HepG2 (cell line): ENCODE results near the gene RBP4. TPM values are rescaled to one million over a fixed set of nuclear protein-coding genes. Genes with fewer than 3 reads are reported as not detected.

ENCODE experiments used
- ATAC-seq: fragments of 200-7000 bp; cut with Tn5 transposase; 3 replicates; pipeline ENCODE4 v1.9.1; 2020; ENCODE audit warnings: mild to moderate bottlenecking, moderate library complexity
- BruUV-seq: library from RNA; stranded (reverse); fragments of 400-500 nt; replicated peaks from 2 replicates; lab custom pipeline; 2021; lab: Mats Ljungman, UMichigan
- CTCF ChIA-PET: fragments of 300-600 bp; formaldehyde crosslinking; extraction: SDS; loops from one replicate; lab custom pipeline; 2021; ENCODE audit warnings: low total read pairs, inconsistent platforms, low intra/inter-chr PET ratio; lab: Yijun Ruan, JAX
- POLR2A ChIA-PET: fragments of 350-600 bp; sonication (Branson Sonifier 250); formaldehyde crosslinking; loops from one replicate; lab custom pipeline; 2020; ENCODE audit warnings: antibody characterized with exemption, inconsistent platforms; lab: Yijun Ruan, JAX
- DNase-seq: peaks from one replicate; pipeline ENCODE4 v3.0.0-alpha.2; 2015; ENCODE audit warnings: low spot score
- FAIRE-seq: peaks from 3 replicates; lab custom pipeline; 2011; peaks lifted over from hg19 to GRCh38; lab: Jason Lieb, UNC
- H2AFZ ChIP-seq: one replicate; pipeline ENCODE4 v1.6.1; 2011; ENCODE audit warnings: low read length, inconsistent platforms
- H3K27ac ChIP-seq: fragments of 300-600 bp; 3 replicates; pipeline ENCODE4 v1.8.0; 2011; ENCODE audit warnings: mixed run types, mild to moderate bottlenecking, mixed read lengths, low read length, inconsistent platforms; ENCODE audit not compliant: insufficient read depth; ENCODE audit errors: extremely low read length
- H3K27me3 ChIP-seq, 2 experiments: fragments of 200-600 bp in 1 of 2; 2 replicates in 1 of 2; 3 replicates in 1 of 2; pipeline versions ENCODE4 v1.6.0 to v1.8.0; 2011; ENCODE audit warnings: low read length in 2 of 2, mild to moderate bottlenecking in 2 of 2, moderate library complexity in 2 of 2, inconsistent platforms in 1 of 2; ENCODE audit not compliant: insufficient read depth in 2 of 2, control insufficient read depth in 1 of 2
- H3K36me3 ChIP-seq, 2 experiments: fragments of 200-600 bp in 1 of 2; replicated peaks in 1 of 2; 2 replicates in 1 of 2; 3 replicates in 1 of 2; pipeline versions ENCODE4 v1.5.1 to v1.8.0; 2011; ENCODE audit warnings: low read length in 2 of 2, inconsistent platforms in 1 of 2; ENCODE audit not compliant: insufficient read depth in 2 of 2, control insufficient read depth in 1 of 2
- H3K4me1 ChIP-seq: 2 replicates; pipeline ENCODE4 v1.5.1; 2012; ENCODE audit warnings: low read length, inconsistent platforms; ENCODE audit not compliant: insufficient read depth
- H3K4me2 ChIP-seq: 2 replicates; pipeline ENCODE4 v1.6.0; 2011; ENCODE audit warnings: low read depth, low read length, inconsistent platforms
- H3K4me3 ChIP-seq, 3 experiments: fragments of 200-600 bp in 1 of 3; sonication (generic), shearing (Covaris generic) in 1 of 3; replicated peaks in 1 of 3; 2 replicates each; pipeline ENCODE4 v1.5.1; 2011 to 2016; ENCODE audit warnings: low read length in 3 of 3, inconsistent platforms in 2 of 3, low read depth in 2 of 3, mild to moderate bottlenecking in 2 of 3, control low read depth in 1 of 3, mixed read lengths in 1 of 3; ENCODE audit not compliant: insufficient read depth in 1 of 3
- H3K79me2 ChIP-seq: one replicate; pipeline ENCODE4 v1.6.1; 2011; ENCODE audit warnings: low read length, inconsistent platforms; ENCODE audit not compliant: insufficient read depth
- H3K9ac ChIP-seq: 2 replicates; pipeline ENCODE4 v1.6.0; 2011; ENCODE audit warnings: mild to moderate bottlenecking, low read depth, low read length, inconsistent platforms; ENCODE audit not compliant: insufficient read depth
- H3K9me3 ChIP-seq: 2 replicates; pipeline ENCODE4 v1.5.1; 2012; ENCODE audit warnings: mild to moderate bottlenecking, low read length
- H4K20me1 ChIP-seq: 2 replicates; pipeline ENCODE4 v1.6.0; 2011; ENCODE audit warnings: inconsistent platforms, mild to moderate bottlenecking, low read length, moderate library complexity; ENCODE audit not compliant: insufficient read depth
- AGO2 ChIP-seq: fragments of 200-400 bp; formaldehyde crosslinking; optimal IDR thresholded peaks from 2 replicates; pipeline ENCODE3; 2017; ENCODE audit warnings: mild to moderate bottlenecking, low read depth, low read length, moderate library complexity
- CEBPB ChIP-seq: IDR thresholded peaks from 2 replicates; pipeline ENCODE4 v1.6.1; 2011; ENCODE audit warnings: low read depth, low read length, improper control_type of control experiment, borderline replicate concordance
- CEBPG ChIP-seq: IDR thresholded peaks from 2 replicates; pipeline ENCODE4 v1.6.1; 2016
- HMG20B ChIP-seq: conservative IDR thresholded peaks from 2 replicates; pipeline ENCODE4 v1.6.1; 2016; ENCODE audit warnings: missing genetic modification reagents, missing compliant biosample characterization
- KMT2A ChIP-seq: sonication (generic); formaldehyde crosslinking; IDR thresholded peaks from 2 replicates; pipeline ENCODE4 v1.4.0; 2020; ENCODE audit warnings: missing genetic modification reagents
- MXD4 ChIP-seq: IDR thresholded peaks from 2 replicates; pipeline ENCODE4 v1.6.1; 2016; ENCODE audit warnings: mild to moderate bottlenecking, missing biosample characterization, missing genetic modification reagents
- POLR2A ChIP-seq, 2 experiments: IDR thresholded peaks; 2 replicates each; pipeline ENCODE4 v1.6.1; 2011; ENCODE audit warnings: low read depth in 2 of 2, low read length in 2 of 2, mild to moderate bottlenecking in 1 of 2, moderate library complexity in 1 of 2; ENCODE audit not compliant: insufficient read depth in 1 of 2
- POLR2G ChIP-seq: fragments of 200-400 bp; formaldehyde crosslinking; IDR thresholded peaks from 2 replicates; pipeline ENCODE4 v1.6.1; 2018; ENCODE audit warnings: mild to moderate bottlenecking, low read depth, low read length, moderate library complexity
- RBFOX2 ChIP-seq: fragments of 200-400 bp; formaldehyde crosslinking; IDR thresholded peaks from 2 replicates; pipeline ENCODE4 v1.6.1; 2017; ENCODE audit warnings: low read depth, mild to moderate bottlenecking, low read length
- ZNF431 ChIP-seq: sonication (generic); formaldehyde crosslinking; IDR thresholded peaks from 2 replicates; pipeline ENCODE4 v1.9.0; 2022; ENCODE audit warnings: missing genetic modification reagents, low read depth, mild to moderate bottlenecking, borderline replicate concordance
- ZNF510 ChIP-seq: sonication (generic); formaldehyde crosslinking; IDR thresholded peaks from 2 replicates; pipeline ENCODE4 v1.4.0; 2020; ENCODE audit warnings: low read depth, mild to moderate bottlenecking, missing genetic modification reagents
- ZNF782 ChIP-seq: sonication (generic); formaldehyde crosslinking; IDR thresholded peaks from 2 replicates; pipeline ENCODE4 v1.4.0; 2020; ENCODE audit warnings: missing genetic modification reagents, mild to moderate bottlenecking, borderline replicate concordance
- WGBS: methylation state at CpG from one replicate; pipeline ENCODE4 v1.1.6; 2017; ENCODE audit warnings: low lambda C conversion rate; 5-methylcytosine and 5-hydroxymethylcytosine counted together
- in situ Hi-C: cut with HindIII; loops from 2 replicates; pipeline ENCODE4 v1.10.0; 2017; ENCODE audit warnings: low pct_unique_long_range_greater_than_20kb; ENCODE audit not compliant: extremely low pct_ligation_motif_present
- intact Hi-C: fragments of 100-400 bp; cut with micrococcal nuclease; formaldehyde crosslinking; loops from one replicate; pipeline ENCODE4 v1.10.0; 2022; ENCODE audit not compliant: unreplicated experiment
- polyA plus RNA-seq, 8 experiments: library from polyadenylated mRNA; depleted of rRNA in 3 of 8; stranded (reverse) in 7 of 8; unstranded in 1 of 8; fragments of >200 nt; fragmentation: Illumina TruSeq in 4 of 8; extraction: Trizol in 4 of 8; gene quantifications; 2 replicates each; pipeline versions ENCODE4 v1.2.1 to v1.2.3, GENCODE V29; 2011 to 2016; ENCODE audit warnings: low read depth in 4 of 8, missing spikeins in 1 of 8, mixed read lengths in 1 of 8; ENCODE audit not compliant: insufficient read depth in 1 of 8
- total RNA-seq, 5 experiments: library from RNA; depleted of rRNA; stranded (reverse); fragments of >200 nt; fragmentation: Illumina TruSeq; extraction: Trizol; gene quantifications; 2 replicates each; pipeline ENCODE4 v1.2.3, GENCODE V29; 2016; ENCODE audit warnings: low read depth in 1 of 5
- TF ChIP-seq, protein P1 (sequence below): sonication (generic); formaldehyde crosslinking; IDR thresholded peaks from 2 replicates; pipeline ENCODE4 v1.8.0; 2022; ENCODE audit warnings: missing genetic modification reagents, mild to moderate bottlenecking, borderline replicate concordance
- TF ChIP-seq, protein P2 (sequence below): sonication (generic); formaldehyde crosslinking; IDR thresholded peaks from 2 replicates; pipeline ENCODE4 v1.4.0; 2020; ENCODE audit warnings: missing genetic modification reagents

Gene RBP4
- total and polyA plus RNA-seq, 2 of the 13 experiments (the other 11 are each of a cell fraction or from before 2014, with no cell fraction given): 642 to 931 TPM

DNA sequence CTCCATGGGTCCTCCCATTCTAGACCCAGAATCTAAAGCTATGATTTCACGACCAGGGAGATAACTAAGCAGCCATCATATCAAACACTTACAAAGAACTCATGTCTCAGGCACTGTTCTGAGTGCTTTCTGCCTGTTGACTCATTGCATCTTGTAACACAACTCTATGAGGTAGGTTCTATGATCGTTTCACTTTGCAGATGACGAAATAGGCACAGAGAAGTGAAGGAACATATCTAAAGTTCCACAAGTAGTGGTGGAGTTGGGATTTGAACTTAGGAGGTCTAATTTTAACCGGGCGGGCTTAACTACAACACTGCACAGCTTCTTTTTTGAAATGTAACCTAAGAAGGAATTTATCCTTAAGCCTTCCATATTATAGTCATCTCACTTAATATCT lies 2.9 kb downstream of the RBP4 start:
- H3K27ac ChIP-seq: peak overlapping the region; percentile 48
- peaks cover 9 to 52% of the 10 kb centered on the region in 2 experiments for H3K36me3 ChIP-seq

More for the DNA sequence above, 2.9 kb downstream of the RBP4 start:
- POLR2A ChIA-PET: no interaction called here
- H4K20me1 ChIP-seq: peaks cover 68% of the 10 kb centered on the region
- no peaks in the 10 kb centered on the region for H3K9me3 ChIP-seq
- TF ChIP-seq CEBPG (CRISPR knock-in tag) (0 out of 2 replicates have a peak, but pooled peaks have one; percentile 24), MXD4 (no peak), RBFOX2 (peak; percentile 72), ZNF782 (CRISPR knock-in tag) (no peak), POLR2A (IDR thresholded peaks at IDR 0.05; ENCODE audit: insufficient read depth in 1 of 2, low read depth in 2 of 2, low read length in 2 of 2) (peak in 1 of 2 experiments; percentile 32; a peak in 2 of 4 replicates), HMG20B (no peak), ZNF510 (CRISPR knock-in tag) (no peak), KMT2A (CRISPR knock-in tag) (no peak), ZNF431 (CRISPR knock-in tag) (no peak), CEBPB (peak; percentile 53; the same call in 1 of the 2 replicates), POLR2G (0 out of 2 replicates have a peak, but pooled peaks have one; percentile 8), AGO2 (peak; percentile 29)
- TF ChIP-seq, protein P1, sequence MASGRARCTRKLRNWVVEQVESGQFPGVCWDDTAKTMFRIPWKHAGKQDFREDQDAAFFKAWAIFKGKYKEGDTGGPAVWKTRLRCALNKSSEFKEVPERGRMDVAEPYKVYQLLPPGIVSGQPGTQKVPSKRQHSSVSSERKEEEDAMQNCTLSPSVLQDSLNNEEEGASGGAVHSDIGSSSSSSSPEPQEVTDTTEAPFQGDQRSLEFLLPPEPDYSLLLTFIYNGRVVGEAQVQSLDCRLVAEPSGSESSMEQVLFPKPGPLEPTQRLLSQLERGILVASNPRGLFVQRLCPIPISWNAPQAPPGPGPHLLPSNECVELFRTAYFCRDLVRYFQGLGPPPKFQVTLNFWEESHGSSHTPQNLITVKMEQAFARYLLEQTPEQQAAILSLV (CRISPR knock-in tag): no peak
- TF ChIP-seq, protein P2, sequence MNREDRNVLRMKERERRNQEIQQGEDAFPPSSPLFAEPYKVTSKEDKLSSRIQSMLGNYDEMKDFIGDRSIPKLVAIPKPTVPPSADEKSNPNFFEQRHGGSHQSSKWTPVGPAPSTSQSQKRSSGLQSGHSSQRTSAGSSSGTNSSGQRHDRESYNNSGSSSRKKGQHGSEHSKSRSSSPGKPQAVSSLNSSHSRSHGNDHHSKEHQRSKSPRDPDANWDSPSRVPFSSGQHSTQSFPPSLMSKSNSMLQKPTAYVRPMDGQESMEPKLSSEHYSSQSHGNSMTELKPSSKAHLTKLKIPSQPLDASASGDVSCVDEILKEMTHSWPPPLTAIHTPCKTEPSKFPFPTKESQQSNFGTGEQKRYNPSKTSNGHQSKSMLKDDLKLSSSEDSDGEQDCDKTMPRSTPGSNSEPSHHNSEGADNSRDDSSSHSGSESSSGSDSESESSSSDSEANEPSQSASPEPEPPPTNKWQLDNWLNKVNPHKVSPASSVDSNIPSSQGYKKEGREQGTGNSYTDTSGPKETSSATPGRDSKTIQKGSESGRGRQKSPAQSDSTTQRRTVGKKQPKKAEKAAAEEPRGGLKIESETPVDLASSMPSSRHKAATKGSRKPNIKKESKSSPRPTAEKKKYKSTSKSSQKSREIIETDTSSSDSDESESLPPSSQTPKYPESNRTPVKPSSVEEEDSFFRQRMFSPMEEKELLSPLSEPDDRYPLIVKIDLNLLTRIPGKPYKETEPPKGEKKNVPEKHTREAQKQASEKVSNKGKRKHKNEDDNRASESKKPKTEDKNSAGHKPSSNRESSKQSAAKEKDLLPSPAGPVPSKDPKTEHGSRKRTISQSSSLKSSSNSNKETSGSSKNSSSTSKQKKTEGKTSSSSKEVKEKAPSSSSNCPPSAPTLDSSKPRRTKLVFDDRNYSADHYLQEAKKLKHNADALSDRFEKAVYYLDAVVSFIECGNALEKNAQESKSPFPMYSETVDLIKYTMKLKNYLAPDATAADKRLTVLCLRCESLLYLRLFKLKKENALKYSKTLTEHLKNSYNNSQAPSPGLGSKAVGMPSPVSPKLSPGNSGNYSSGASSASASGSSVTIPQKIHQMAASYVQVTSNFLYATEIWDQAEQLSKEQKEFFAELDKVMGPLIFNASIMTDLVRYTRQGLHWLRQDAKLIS: no peak
- TF ChIP-seq, all 625 proteins: peak for 6
- intact Hi-C loops (loop anchor here (10.0 kb wide), 1 partner anchor 53 kb away; no protein-coding TSS in a partner anchor), in situ Hi-C loops (no loop called here)
- FAIRE-seq (no peak), DNase-seq (no peak), ATAC-seq (no peak)
- no peaks in the 10 kb centered on the region; a peak in 1 of 5 replicates for H3K27me3 ChIP-seq
- H3K79me2 ChIP-seq: peaks cover 32% of the 10 kb centered on the region
- H3K4me2 ChIP-seq: peak overlapping the region; percentile 75
- BruUV-seq: no TSS peak
- 67% methylated on average over 5 of the region's 5 CpGs for WGBS
- peak overlapping the region in 2 of 3 experiments; percentile 27 to 79; a peak in 3 of 6 replicates for H3K4me3 ChIP-seq
- CTCF ChIA-PET: no interaction called here
- H3K4me1 ChIP-seq: peaks cover 70% of the 10 kb centered on the region
- peak overlapping the region; percentile 37; the same call in 1 of the 2 replicates for H3K9ac ChIP-seq
- H2AFZ ChIP-seq: no peak overlapping the region
